ENCODE measurements around the gene FGF21.

- TF ChIP-seq, protein P1, sequence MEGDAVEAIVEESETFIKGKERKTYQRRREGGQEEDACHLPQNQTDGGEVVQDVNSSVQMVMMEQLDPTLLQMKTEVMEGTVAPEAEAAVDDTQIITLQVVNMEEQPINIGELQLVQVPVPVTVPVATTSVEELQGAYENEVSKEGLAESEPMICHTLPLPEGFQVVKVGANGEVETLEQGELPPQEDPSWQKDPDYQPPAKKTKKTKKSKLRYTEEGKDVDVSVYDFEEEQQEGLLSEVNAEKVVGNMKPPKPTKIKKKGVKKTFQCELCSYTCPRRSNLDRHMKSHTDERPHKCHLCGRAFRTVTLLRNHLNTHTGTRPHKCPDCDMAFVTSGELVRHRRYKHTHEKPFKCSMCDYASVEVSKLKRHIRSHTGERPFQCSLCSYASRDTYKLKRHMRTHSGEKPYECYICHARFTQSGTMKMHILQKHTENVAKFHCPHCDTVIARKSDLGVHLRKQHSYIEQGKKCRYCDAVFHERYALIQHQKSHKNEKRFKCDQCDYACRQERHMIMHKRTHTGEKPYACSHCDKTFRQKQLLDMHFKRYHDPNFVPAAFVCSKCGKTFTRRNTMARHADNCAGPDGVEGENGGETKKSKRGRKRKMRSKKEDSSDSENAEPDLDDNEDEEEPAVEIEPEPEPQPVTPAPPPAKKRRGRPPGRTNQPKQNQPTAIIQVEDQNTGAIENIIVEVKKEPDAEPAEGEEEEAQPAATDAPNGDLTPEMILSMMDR (IDR thresholded peaks at IDR 0.05; ENCODE audit: insufficient read depth, low read length, poor library complexity, severe bottlenecking): no peak
- TF ChIP-seq EZH2phosphoT487 (conservative IDR thresholded peaks at IDR 0.05; ENCODE audit: low read length): no peak
Measured at GRCh38 chr19:48715681-48716171, 39.6 kb upstream of the FGF21 start.
